Epidermal melanocyte (primary cell): ENCODE measurements around the gene LRGUK.
"Not testable (repeated sequence)": the region's sequence is repeated elsewhere in the genome, so short reads cannot be mapped to it uniquely, and the experiment has no call there.

ENCODE experiments used
- DNase-seq: peaks from one replicate; pipeline ENCODE4 v3.0.0; 2011; ENCODE audit warnings: low spot score; ENCODE audit not compliant: insufficient read length

The LRGUK gene

GRCh38 chr7:134186027-134186426 is 58.9 kb downstream of the LRGUK start:
- DNase-seq = no peak

- no peak for DNase-seq
Observed at GRCh38 chr7:134186801-134187200, 59.7 kb downstream of the LRGUK start.

GRCh38 chr7:134187893-134188292 is 60.8 kb downstream of the LRGUK start:
- DNase-seq = no peak

- DNase-seq = no peak
Observed at GRCh38 chr7:134188311-134188710, 61.2 kb downstream of the LRGUK start.

- DNase-seq = no peak
Observed at GRCh38 chr7:134189559-134189958, 62.4 kb downstream of the LRGUK start.

- no peak for DNase-seq
Observed at GRCh38 chr7:134191876-134192275, 64.7 kb downstream of the LRGUK start.

GRCh38 chr7:134193240-134193639 is 66.1 kb downstream of the LRGUK start:
- DNase-seq = no peak

GRCh38 chr7:134195252-134195651 is 68.1 kb downstream of the LRGUK start:
- DNase-seq = no peak

- DNase-seq = no peak
Observed at GRCh38 chr7:134196439-134196838, 69.3 kb downstream of the LRGUK start.

- DNase-seq = no peak
Observed at GRCh38 chr7:134197345-134197744, 70.2 kb downstream of the LRGUK start.

- DNase-seq = no peak
Observed at GRCh38 chr7:134200970-134201369, 73.8 kb downstream of the LRGUK start.

GRCh38 chr7:134201569-134202261 is 74.6 kb downstream of the LRGUK start:
- DNase-seq = no peak

- no peak for DNase-seq
Observed at GRCh38 chr7:134203186-134203889, 76.2 kb downstream of the LRGUK start.

- no peak for DNase-seq
Observed at GRCh38 chr7:134209322-134210015, 82.3 kb downstream of the LRGUK start.

GRCh38 chr7:134210227-134210626 is 83.1 kb downstream of the LRGUK start:
- no peak for DNase-seq

- no peak for DNase-seq
Observed at GRCh38 chr7:134210976-134211663, 84.0 kb downstream of the LRGUK start.

- no peak for DNase-seq
Observed at GRCh38 chr7:134211817-134212216, 84.7 kb downstream of the LRGUK start.

GRCh38 chr7:134212576-134213546 is 85.7 kb downstream of the LRGUK start:
- DNase-seq = peak; percentile 45

GRCh38 chr7:134220236-134220635 is 93.1 kb downstream of the LRGUK start:
- no peak for DNase-seq

- DNase-seq = not testable (repeated sequence)
Observed at GRCh38 chr7:134231296-134231695, 104.2 kb downstream of the LRGUK start.

GRCh38 chr7:134234216-134234615 is 107.1 kb downstream of the LRGUK start:
- no peak for DNase-seq
